Motor neuron (in vitro differentiated cells): ENCODE data around the gene GDPGP1. TPM values are rescaled to one million over a fixed set of nuclear protein-coding genes. Genes with fewer than 3 reads are reported as not detected.

Source experiments
- ATAC-seq, 8 experiments: fragments of 200-7000 bp; cut with Tn5 transposase; replicated peaks in 6 of 8; 2 replicates each; pipeline ENCODE4 v1.8.0; 2021; ENCODE audit warnings: mild to moderate bottlenecking in 8 of 8, moderate library complexity in 8 of 8
- H3K27ac ChIP-seq, 2 donors: fragments of 250-450 bp; sonication (Bioruptor Pico); 2 replicates each; pipeline ENCODE4 v1.9.0; 2021; ENCODE audit warnings: antibody characterized with exemption in 2 of 2, mild to moderate bottlenecking in 2 of 2, moderate library complexity in 1 of 2
- H3K4me1 ChIP-seq, 2 donors: fragments of 250-450 bp; sonication (Bioruptor Pico); replicated peaks in 1 of 2; 2 replicates each; pipeline ENCODE4 v1.6.1; 2021; ENCODE audit warnings: antibody characterized with exemption in 2 of 2, mild to moderate bottlenecking in 2 of 2, moderate library complexity in 1 of 2
- H3K4me3 ChIP-seq, 5 donors: fragments of 250-450 bp; sonication (Bioruptor Pico); 2 replicates each; pipeline ENCODE4 v1.9.0; 2021; ENCODE audit warnings: antibody characterized with exemption in 5 of 5, mild to moderate bottlenecking in 5 of 5, moderate library complexity in 4 of 5
- WGBS, 10 experiments: fragments of 450-650 bp; shearing (Covaris generic); methylation state at CpG; one replicate each; pipeline ENCODE4 v1.0.0; 2022; 5-methylcytosine and 5-hydroxymethylcytosine counted together
- in situ Hi-C, 9 experiments: fragments of 400-800 bp; cut with MboI; loops; one replicate each; pipeline ENCODE4 v1.15.0; 2021; ENCODE audit warnings: low sequenced_read_pairs in 9 of 9, low pct_unique_long_range_greater_than_20kb in 2 of 9; ENCODE audit not compliant: unreplicated experiment in 9 of 9
- total RNA-seq, 8 experiments: library from RNA; unstranded; fragments of 300-600 nt; gene quantifications; 2 replicates each; pipeline versions ENCODE4 v1.2.3 to v1.2.4, GENCODE V29; 2022

Gene GDPGP1
- total RNA-seq, 8 experiments from 2014 or later = 2.2 to 7.2 (median 6.3) TPM

- 69 to 100% (median 84%) methylated on average over 1 to 7 of the region's 9 CpGs; no CpG with 5 or more reads in 4 of the 10 experiments for WGBS, 10 experiments
- Histone ChIP-seq H3K4me3 (no peak overlapping the region), H3K27ac (no peak overlapping the region), H3K4me1 (peaks cover 0 to 5% of the 10 kb centered on the region in 2 donors)
- in situ Hi-C loops = no loop called here
- no peak for ATAC-seq
Observed at GRCh38 chr15:90209591-90209990, 24.4 kb upstream of the GDPGP1 start.

GRCh38 chr15:90210593-90210992, 23.4 kb upstream of the GDPGP1 start:
- no peak for ATAC-seq
- H3K4me1 ChIP-seq = peaks cover 0 to 5% of the 10 kb centered on the region in 2 donors
- in situ Hi-C loops = no loop called here
- WGBS, 10 experiments = 60 to 100% (median 90%) methylated on average over 1 to 7 of the region's 8 CpGs; no CpG with 5 or more reads in 2 of the 10 experiments
- no peak overlapping the region for H3K27ac ChIP-seq
- no peak overlapping the region for H3K4me3 ChIP-seq

- WGBS, 10 experiments = 52 to 100% (median 96%) methylated on average over 1 to 7 of the region's 9 CpGs; no CpG with 5 or more reads in 3 of the 10 experiments
- in situ Hi-C loops = no loop called here
- no peak overlapping the region for H3K4me3 ChIP-seq
- H3K4me1 ChIP-seq = peaks cover 0 to 5% of the 10 kb centered on the region in 2 donors
- peak overlapping the region in 1 of 2 donors; percentile 63 for H3K27ac ChIP-seq
- ATAC-seq = no peak
Observed at GRCh38 chr15:90211009-90211408, 23.0 kb upstream of the GDPGP1 start.

GRCh38 chr15:90211440-90212143, 22.4 kb upstream of the GDPGP1 start:
- H3K27ac ChIP-seq = peak overlapping the region in 1 of 2 donors; percentile 63
- peak; percentile 91 to 98 (median 96) for ATAC-seq
- H3K4me3 ChIP-seq = no peak overlapping the region

GRCh38 chr15:90212221-90213098, 21.5 kb upstream of the GDPGP1 start:
- WGBS, 10 experiments = 60 to 100% (median 80%) methylated on average over 1 to 9 of the region's 35 CpGs; no CpG with 5 or more reads in 3 of the 10 experiments
- H3K4me1 ChIP-seq = peaks cover 0 to 5% of the 10 kb centered on the region in 2 donors
- in situ Hi-C loops = no loop called here
- peak in 2 of 8 experiments; percentile 29 to 42 for ATAC-seq
- no peak overlapping the region for H3K27ac ChIP-seq
- no peak overlapping the region for H3K4me3 ChIP-seq

More at GRCh38 chr15:90211440-90212143, 22.4 kb upstream of the GDPGP1 start:
- peaks cover 0 to 5% of the 10 kb centered on the region in 2 donors for H3K4me1 ChIP-seq
- WGBS, 10 experiments = 47 to 100% (median 77%) methylated on average over 1 to 9 of the region's 13 CpGs; no CpG with 5 or more reads in 4 of the 10 experiments
- in situ Hi-C loops = no loop called here

GRCh38 chr15:90213122-90213817, 20.7 kb upstream of the GDPGP1 start:
- no peak for ATAC-seq
- in situ Hi-C loops = no loop called here
- 50 to 96% (median 91%) methylated on average over 3 to 8 of the region's 12 CpGs; no CpG with 5 or more reads in 4 of the 10 experiments for WGBS, 10 experiments
- Histone ChIP-seq H3K27ac (no peak overlapping the region), H3K4me3 (no peak overlapping the region), H3K4me1 (peaks cover 0 to 5% of the 10 kb centered on the region in 2 donors)

- no peak overlapping the region for H3K4me3 ChIP-seq
- peaks cover 0 to 5% of the 10 kb centered on the region in 2 donors for H3K4me1 ChIP-seq
- H3K27ac ChIP-seq = no peak overlapping the region
- ATAC-seq = no peak
- in situ Hi-C loops = no loop called here
- WGBS, 10 experiments = 80 to 100% (median 94%) methylated on average over 1 to 6 of the region's 11 CpGs; no CpG with 5 or more reads in 4 of the 10 experiments
Observed at GRCh38 chr15:90213818-90214204, 20.2 kb upstream of the GDPGP1 start.

- in situ Hi-C loops = no loop called here
- Histone ChIP-seq H3K4me3 (no peak overlapping the region), H3K4me1 (peaks cover 0 to 5% of the 10 kb centered on the region in 2 donors), H3K27ac (no peak overlapping the region)
- 54 to 100% (median 82%) methylated on average over 2 to 7 of the region's 8 CpGs; no CpG with 5 or more reads in 3 of the 10 experiments for WGBS, 10 experiments
- peak in 2 of 8 experiments; percentile 9 to 58 for ATAC-seq
Observed at GRCh38 chr15:90214553-90215196, 19.3 kb upstream of the GDPGP1 start.

GRCh38 chr15:90217671-90218394, 16.2 kb upstream of the GDPGP1 start:
- no peaks in the 10 kb centered on the region for H3K4me1 ChIP-seq
- no peak overlapping the region for H3K27ac ChIP-seq
- H3K4me3 ChIP-seq = no peak overlapping the region
- 67 to 89% (median 77%) methylated on average over 1 to 7 of the region's 9 CpGs; no CpG with 5 or more reads in 6 of the 10 experiments for WGBS, 10 experiments
- in situ Hi-C loops = no loop called here
- ATAC-seq = no peak

- no peak overlapping the region for H3K4me3 ChIP-seq
- no peaks in the 10 kb centered on the region for H3K4me1 ChIP-seq
- WGBS, 10 experiments = 33 to 96% (median 79%) methylated on average over 1 to 6 of the region's 17 CpGs; no CpG with 5 or more reads in 4 of the 10 experiments
- peak; percentile 22 to 84 (median 62) for ATAC-seq
- H3K27ac ChIP-seq = no peak overlapping the region
- in situ Hi-C loops = loop anchor here in 1 of 9 experiments (10.0 kb wide), 1 partner anchor 55 kb away; no protein-coding TSS in a partner anchor
Observed at GRCh38 chr15:90219421-90220141, 14.4 kb upstream of the GDPGP1 start.

- in situ Hi-C loops = loop anchor here in 1 of 9 experiments (10.0 kb wide), 1 partner anchor 57 kb away; no protein-coding TSS in a partner anchor
- Histone ChIP-seq H3K4me3 (no peak overlapping the region), H3K4me1 (no peaks in the 10 kb centered on the region), H3K27ac (no peak overlapping the region)
- 20 to 100% (median 71%) methylated on average over 2 to 11 of the region's 14 CpGs; no CpG with 5 or more reads in 2 of the 10 experiments for WGBS, 10 experiments
- ATAC-seq = peak; percentile 70 to 92 (median 80)
Observed at GRCh38 chr15:90221246-90221900, 12.6 kb upstream of the GDPGP1 start.
